Immature natural killer cell (primary cell): ENCODE results near the gene HLA-DOB. TPM values are rescaled to one million over a fixed set of nuclear protein-coding genes. Genes with fewer than 3 reads are reported as not detected.
"Not testable (repeated sequence)": the region's sequence is repeated elsewhere in the genome, so short reads cannot be mapped to it uniquely, and the experiment has no call there.

Source experiments
- DNase-seq, 3 donors: peaks; one replicate each; pipeline ENCODE4 v3.0.0; 2022; ENCODE audit warnings: mixed read lengths in 1 of 3
- H3K27ac Mint-ChIP-seq, 6 donors: one replicate each; pipeline ENCODE4 v1.8.0; 2020; ENCODE audit warnings: mixed read lengths in 6 of 6, mild to moderate bottlenecking in 5 of 6, inconsistent platforms in 4 of 6, moderate library complexity in 3 of 6
- H3K27me3 Mint-ChIP-seq, 3 donors: one replicate each; pipeline ENCODE4 v1.8.0; 2020 to 2021; ENCODE audit warnings: low read depth in 3 of 3, mild to moderate bottlenecking in 3 of 3, mixed read lengths in 3 of 3, moderate library complexity in 3 of 3, inconsistent platforms in 1 of 3
- H3K36me3 Mint-ChIP-seq, 3 donors: one replicate each; pipeline ENCODE4 v1.8.0; 2020; ENCODE audit warnings: mixed read lengths in 3 of 3, inconsistent platforms in 2 of 3, mild to moderate bottlenecking in 2 of 3
- H3K4me1 Mint-ChIP-seq, 2 donors: one replicate each; pipeline ENCODE4 v1.8.0; 2020; ENCODE audit warnings: inconsistent platforms in 2 of 2, mild to moderate bottlenecking in 2 of 2, mixed read lengths in 2 of 2, moderate library complexity in 1 of 2
- H3K4me3 Mint-ChIP-seq, 5 donors: one replicate each; pipeline ENCODE4 v1.8.0; 2020; ENCODE audit warnings: mild to moderate bottlenecking in 5 of 5, mixed read lengths in 5 of 5, inconsistent platforms in 3 of 5, moderate library complexity in 3 of 5
- H3K9me3 Mint-ChIP-seq, 6 donors: one replicate each; pipeline ENCODE4 v1.8.0; 2020; ENCODE audit warnings: mild to moderate bottlenecking in 6 of 6, mixed read lengths in 6 of 6, inconsistent platforms in 4 of 6, moderate library complexity in 3 of 6
- polyA plus RNA-seq, 3 donors: library from polyadenylated mRNA; unstranded; fragments of 300-500 nt; fragmentation: Illumina TruSeq; gene quantifications; one replicate each; pipeline ENCODE4 v1.2.3, GENCODE V29; 2021

The HLA-DOB gene
- polyA plus RNA-seq, 3 donors from 2014 or later: 0.45 to 6.6 (median 4.8) TPM

GRCh38 chr6:32819729-32820128 lies 2.9 kb upstream of the HLA-DOB start:
- H3K4me3 Mint-ChIP-seq: no peak overlapping the region
- H3K27me3 Mint-ChIP-seq: peaks cover 0 to 3% (median 0%) of the 10 kb centered on the region in 3 donors
- H3K9me3 Mint-ChIP-seq: no peaks in the 10 kb centered on the region
- H3K4me1 Mint-ChIP-seq: peaks cover 0 to 1% of the 10 kb centered on the region in 2 donors
- H3K36me3 Mint-ChIP-seq: peaks cover 0 to 5% (median 0%) of the 10 kb centered on the region in 3 donors
- H3K27ac Mint-ChIP-seq: no peak overlapping the region
- no peak for DNase-seq

GRCh38 chr6:32818867-32819266 lies 2.1 kb upstream of the HLA-DOB start:
- Mint-ChIP-seq H3K9me3 (no peaks in the 10 kb centered on the region), H3K4me3 (no peak overlapping the region), H3K27me3 (peaks cover 0 to 3% (median 0%) of the 10 kb centered on the region in 3 donors), H3K27ac (no peak overlapping the region), H3K4me1 (peaks cover 0 to 1% of the 10 kb centered on the region in 2 donors), H3K36me3 (peaks cover 0 to 5% (median 5%) of the 10 kb centered on the region in 3 donors)
- no peak for DNase-seq

GRCh38 chr6:32815996-32816395 lies 806 bp downstream of the HLA-DOB start:
- Mint-ChIP-seq H3K4me3 (no peak overlapping the region), H3K36me3 (peaks cover 4 to 14% (median 5%) of the 10 kb centered on the region in 3 donors), H3K9me3 (no peaks in the 10 kb centered on the region), H3K4me1 (peaks cover 0 to 1% of the 10 kb centered on the region in 2 donors), H3K27me3 (peaks cover 0 to 3% (median 0%) of the 10 kb centered on the region in 3 donors), H3K27ac (no peak overlapping the region)
- no peak for DNase-seq

GRCh38 chr6:32815115-32815514 lies 1.7 kb downstream of the HLA-DOB start:
- Mint-ChIP-seq H3K27ac (peak overlapping the region in 1 of 6 donors; percentile 30), H3K4me3 (no peak overlapping the region), H3K36me3 (peaks cover 5 to 14% (median 7%) of the 10 kb centered on the region in 3 donors), H3K27me3 (peaks cover 0 to 3% (median 0%) of the 10 kb centered on the region in 3 donors), H3K4me1 (peaks cover 0 to 1% of the 10 kb centered on the region in 2 donors), H3K9me3 (no peaks in the 10 kb centered on the region)
- no peak for DNase-seq

GRCh38 chr6:32814145-32814544 lies 2.7 kb downstream of the HLA-DOB start:
- H3K36me3 Mint-ChIP-seq: peaks cover 5 to 14% (median 7%) of the 10 kb centered on the region in 3 donors
- H3K4me3 Mint-ChIP-seq: no peak overlapping the region
- no peaks in the 10 kb centered on the region for H3K9me3 Mint-ChIP-seq
- H3K27ac Mint-ChIP-seq: no peak overlapping the region
- no peak for DNase-seq
- H3K4me1 Mint-ChIP-seq: peaks cover 0 to 1% of the 10 kb centered on the region in 2 donors
- peaks cover 0 to 3% (median 0%) of the 10 kb centered on the region in 3 donors for H3K27me3 Mint-ChIP-seq

- Mint-ChIP-seq H3K27ac (no peak overlapping the region), H3K9me3 (no peaks in the 10 kb centered on the region), H3K4me1 (peaks cover 5 to 8% of the 10 kb centered on the region in 2 donors), H3K4me3 (no peak overlapping the region), H3K36me3 (peaks cover 3 to 8% (median 7%) of the 10 kb centered on the region in 3 donors), H3K27me3 (peaks cover 4 to 12% (median 10%) of the 10 kb centered on the region in 3 donors)
- DNase-seq: no peak
These were observed 7.6 kb downstream of the HLA-DOB start for GRCh38 chr6:32809171-32809570.

GRCh38 chr6:32807020-32807580 lies 9.7 kb downstream of the HLA-DOB start:
- Mint-ChIP-seq H3K36me3 (peaks cover 0 to 3% (median under 1%) of the 10 kb centered on the region in 3 donors), H3K4me3 (peak overlapping the region in 2 of 5 donors; percentile 3 to 15), H3K27ac (no peak overlapping the region), H3K4me1 (peaks cover 5 to 8% of the 10 kb centered on the region in 2 donors), H3K27me3 (peaks cover 8 to 24% (median 14%) of the 10 kb centered on the region in 3 donors), H3K9me3 (no peaks in the 10 kb centered on the region)
- peak in 2 of 3 donors; percentile 11 to 12 for DNase-seq

- H3K4me3 Mint-ChIP-seq, H3K4me1 Mint-ChIP-seq, H3K36me3 Mint-ChIP-seq, H3K9me3 Mint-ChIP-seq, DNase-seq, H3K27ac Mint-ChIP-seq: not testable (repeated sequence)
- H3K27me3 Mint-ChIP-seq: peaks cover 8 to 24% (median 20%) of the 10 kb centered on the region in 3 donors
These were observed 11.4 kb downstream of the HLA-DOB start for GRCh38 chr6:32805404-32805803.

- Mint-ChIP-seq H3K27me3 (peaks cover 8 to 27% (median 20%) of the 10 kb centered on the region in 3 donors), H3K4me1 (peaks cover 5 to 8% of the 10 kb centered on the region in 2 donors), H3K9me3 (peaks cover 0 to 7% (median 2%) of the 10 kb centered on the region in 6 donors), H3K27ac (no peak overlapping the region), H3K36me3 (peaks cover 0 to 6% (median 4%) of the 10 kb centered on the region in 3 donors), H3K4me3 (no peak overlapping the region)
- DNase-seq: no peak
These were observed 13.4 kb downstream of the HLA-DOB start for GRCh38 chr6:32803416-32803815.

GRCh38 chr6:32799740-32800139 lies 17.1 kb downstream of the HLA-DOB start:
- Mint-ChIP-seq H3K36me3 (peaks cover 0 to 8% (median 4%) of the 10 kb centered on the region in 3 donors), H3K27ac (no peak overlapping the region), H3K9me3 (peaks cover 0 to 7% (median 4%) of the 10 kb centered on the region in 6 donors), H3K4me3 (no peak overlapping the region), H3K4me1 (peaks cover 10 to 11% of the 10 kb centered on the region in 2 donors), H3K27me3 (peaks cover 5 to 28% (median 24%) of the 10 kb centered on the region in 3 donors)
- no peak for DNase-seq

GRCh38 chr6:32799168-32799567 lies 17.6 kb downstream of the HLA-DOB start:
- Mint-ChIP-seq H3K4me1 (peaks cover 10 to 11% of the 10 kb centered on the region in 2 donors), H3K27ac (peak overlapping the region in 1 of 6 donors; percentile 8), H3K27me3 (peaks cover 4 to 30% (median 28%) of the 10 kb centered on the region in 3 donors), H3K4me3 (no peak overlapping the region), H3K9me3 (peaks cover 0 to 7% (median 4%) of the 10 kb centered on the region in 6 donors), H3K36me3 (peaks cover 0 to 8% (median 4%) of the 10 kb centered on the region in 3 donors)
- DNase-seq: no peak

GRCh38 chr6:32796848-32797776 lies 19.7 kb downstream of the HLA-DOB start:
- Mint-ChIP-seq H3K27ac (peak overlapping the region in 2 of 6 donors; percentile 8 to 32), H3K27me3 (peaks cover 2 to 26% (median 21%) of the 10 kb centered on the region in 3 donors), H3K36me3 (peaks cover 0 to 8% (median 4%) of the 10 kb centered on the region in 3 donors), H3K9me3 (peaks cover 0 to 7% (median 4%) of the 10 kb centered on the region in 6 donors), H3K4me3 (peak overlapping the region; percentile 45 to 74 (median 54)), H3K4me1 (peaks cover 10 to 11% of the 10 kb centered on the region in 2 donors)
- peak; percentile 60 to 68 (median 65) for DNase-seq

GRCh38 chr6:32794510-32794909 lies 22.3 kb downstream of the HLA-DOB start:
- peaks cover 0 to 7% (median 4%) of the 10 kb centered on the region in 6 donors for H3K9me3 Mint-ChIP-seq
- no peak overlapping the region for H3K4me3 Mint-ChIP-seq
- peaks cover 2 to 25% (median 21%) of the 10 kb centered on the region in 3 donors for H3K27me3 Mint-ChIP-seq
- DNase-seq: no peak
- H3K36me3 Mint-ChIP-seq: peaks cover 0 to 8% (median 4%) of the 10 kb centered on the region in 3 donors
- H3K4me1 Mint-ChIP-seq: peaks cover 10 to 11% of the 10 kb centered on the region in 2 donors
- no peak overlapping the region for H3K27ac Mint-ChIP-seq
